ENCODE results near the gene DENND4A.
"Not testable (repeated sequence)": the region's sequence is repeated elsewhere in the genome, so short reads cannot be mapped to it uniquely, and the experiment has no call there.

DNA sequence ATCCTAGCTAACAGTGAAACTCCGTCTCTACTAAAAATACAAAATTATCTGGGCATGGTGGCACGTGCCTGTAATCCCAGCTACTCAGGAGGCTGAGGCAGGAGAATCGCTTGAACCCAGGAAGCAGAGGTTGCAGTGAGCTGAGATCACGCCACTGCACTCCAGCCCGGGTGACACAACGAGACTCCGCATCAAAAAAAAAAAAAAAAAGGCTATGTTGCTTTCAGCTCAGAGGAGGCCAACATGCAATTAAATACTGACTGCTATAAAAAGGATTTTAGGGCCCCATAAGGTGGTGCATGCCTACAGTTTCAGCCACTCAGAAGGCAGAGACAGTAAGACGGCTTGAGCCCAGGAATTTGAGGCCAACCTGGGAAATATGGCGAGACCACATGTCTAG lies 13.4 kb downstream of the DENND4A start:
- TF ChIP-seq POLR2A, POLR2AphosphoS5 (IDR thresholded peaks at IDR 0.05): not testable (repeated sequence)
- TF ChIP-seq, protein P1, sequence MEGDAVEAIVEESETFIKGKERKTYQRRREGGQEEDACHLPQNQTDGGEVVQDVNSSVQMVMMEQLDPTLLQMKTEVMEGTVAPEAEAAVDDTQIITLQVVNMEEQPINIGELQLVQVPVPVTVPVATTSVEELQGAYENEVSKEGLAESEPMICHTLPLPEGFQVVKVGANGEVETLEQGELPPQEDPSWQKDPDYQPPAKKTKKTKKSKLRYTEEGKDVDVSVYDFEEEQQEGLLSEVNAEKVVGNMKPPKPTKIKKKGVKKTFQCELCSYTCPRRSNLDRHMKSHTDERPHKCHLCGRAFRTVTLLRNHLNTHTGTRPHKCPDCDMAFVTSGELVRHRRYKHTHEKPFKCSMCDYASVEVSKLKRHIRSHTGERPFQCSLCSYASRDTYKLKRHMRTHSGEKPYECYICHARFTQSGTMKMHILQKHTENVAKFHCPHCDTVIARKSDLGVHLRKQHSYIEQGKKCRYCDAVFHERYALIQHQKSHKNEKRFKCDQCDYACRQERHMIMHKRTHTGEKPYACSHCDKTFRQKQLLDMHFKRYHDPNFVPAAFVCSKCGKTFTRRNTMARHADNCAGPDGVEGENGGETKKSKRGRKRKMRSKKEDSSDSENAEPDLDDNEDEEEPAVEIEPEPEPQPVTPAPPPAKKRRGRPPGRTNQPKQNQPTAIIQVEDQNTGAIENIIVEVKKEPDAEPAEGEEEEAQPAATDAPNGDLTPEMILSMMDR (IDR thresholded peaks at IDR 0.05 in 8 of 11, conservative IDR thresholded peaks at IDR 0.05 in 3 of 11): not testable (repeated sequence)

Measured in spleen (tissue), 7 donors.